CD14-positive monocyte (primary cell): ENCODE measurements around the gene ASS1. TPM values are rescaled to one million over a fixed set of nuclear protein-coding genes. Genes with fewer than 3 reads are reported as not detected.

Source experiments
- DNase-seq, 3 donors: peaks; one replicate each; pipeline ENCODE4 v3.0.0-alpha.2; 2011 to 2022
- H2AFZ ChIP-seq: 2 replicates; pipeline ENCODE4 v1.6.0; 2012; ENCODE audit warnings: mild to moderate bottlenecking, low read depth, low read length, inconsistent platforms; ENCODE audit not compliant: insufficient read depth, poor library complexity, severe bottlenecking
- H3K27ac ChIP-seq, 2 donors: 1 replicate in 1 of 2; 2 replicates in 1 of 2; pipeline ENCODE4 v1.5.1; 2012 to 2013; ENCODE audit warnings: low read length in 2 of 2, control low read depth in 1 of 2, inconsistent platforms in 1 of 2, low read depth in 1 of 2, mild to moderate bottlenecking in 1 of 2
- H3K27me3 ChIP-seq, 2 donors: one replicate each; pipeline versions ENCODE4 v1.6.0 to v1.6.1; 2011 to 2013; ENCODE audit warnings: low read length in 2 of 2; ENCODE audit not compliant: control insufficient read depth in 2 of 2, insufficient read depth in 2 of 2
- H3K36me3 ChIP-seq, 2 donors: replicated peaks in 1 of 2; 1 replicate in 1 of 2; 2 replicates in 1 of 2; pipeline versions ENCODE4 v1.5.1 to v1.6.1; 2012 to 2013; ENCODE audit warnings: low read length in 2 of 2, control low read depth in 1 of 2, inconsistent platforms in 1 of 2, mild to moderate bottlenecking in 1 of 2; ENCODE audit not compliant: insufficient read depth in 2 of 2, control insufficient read depth in 1 of 2
- H3K4me1 ChIP-seq, 2 donors: 1 replicate in 1 of 2; 2 replicates in 1 of 2; pipeline versions ENCODE4 v1.5.1 to v1.6.1; 2012 to 2013; ENCODE audit warnings: low read length in 2 of 2, control low read depth in 1 of 2, inconsistent platforms in 1 of 2, mild to moderate bottlenecking in 1 of 2, moderate library complexity in 1 of 2; ENCODE audit not compliant: insufficient read depth in 2 of 2, control insufficient read depth in 1 of 2
- H3K4me2 ChIP-seq: replicated peaks from 2 replicates; pipeline ENCODE3; 2012; ENCODE audit warnings: low read length, moderate library complexity, mild to moderate bottlenecking; ENCODE audit not compliant: poor library complexity, severe bottlenecking; ENCODE audit errors: extremely low read depth
- H3K4me3 ChIP-seq, 3 experiments: fragments of 200-600 bp in 1 of 3; sonication (generic) in 1 of 3; replicated peaks in 1 of 3; 1 replicate in 2 of 3; 2 replicates in 1 of 3; pipeline ENCODE4 v1.5.1; 2011 to 2013; ENCODE audit warnings: low read length in 3 of 3, mild to moderate bottlenecking in 3 of 3, control low read depth in 2 of 3, low read depth in 2 of 3, inconsistent platforms in 1 of 3, moderate library complexity in 1 of 3
- H3K79me2 ChIP-seq: 2 replicates; pipeline ENCODE4 v1.6.0; 2012; ENCODE audit warnings: mild to moderate bottlenecking, control low read depth, inconsistent platforms, low read length, moderate library complexity; ENCODE audit not compliant: insufficient read depth
- H3K9ac ChIP-seq: 2 replicates; pipeline ENCODE4 v1.6.0; 2017; ENCODE audit warnings: low read length, mild to moderate bottlenecking; ENCODE audit not compliant: insufficient read depth, poor library complexity, severe bottlenecking
- H3K9me3 ChIP-seq, 2 donors: replicated peaks in 1 of 2; 1 replicate in 1 of 2; 2 replicates in 1 of 2; pipeline versions ENCODE4 v1.5.1 to v1.6.1; 2012 to 2013; ENCODE audit warnings: low read length in 2 of 2, control low read depth in 1 of 2; ENCODE audit not compliant: control insufficient read depth in 1 of 2, insufficient read depth in 1 of 2
- H4K20me1 ChIP-seq: 2 replicates; pipeline ENCODE4 v1.6.0; 2012; ENCODE audit warnings: mild to moderate bottlenecking, low read length, control low read depth, moderate library complexity; ENCODE audit not compliant: insufficient read depth
- H3K27ac Mint-ChIP-seq, 7 donors: one replicate each; pipeline ENCODE4 v1.8.0; 2020; ENCODE audit warnings: mild to moderate bottlenecking in 7 of 7, mixed read lengths in 7 of 7, moderate library complexity in 6 of 7, inconsistent platforms in 2 of 7
- H3K27me3 Mint-ChIP-seq, 3 donors: one replicate each; pipeline ENCODE4 v1.8.0; 2021 to 2022; ENCODE audit warnings: low read depth in 3 of 3, mild to moderate bottlenecking in 3 of 3, mixed read lengths in 3 of 3, moderate library complexity in 3 of 3, inconsistent platforms in 1 of 3
- H3K36me3 Mint-ChIP-seq, 2 donors: one replicate each; pipeline ENCODE4 v1.8.0; 2020; ENCODE audit warnings: mixed read lengths in 2 of 2, inconsistent platforms in 1 of 2, mild to moderate bottlenecking in 1 of 2
- H3K4me1 Mint-ChIP-seq: one replicate; pipeline ENCODE4 v1.8.0; 2020; ENCODE audit warnings: mild to moderate bottlenecking, mixed read lengths
- H3K4me3 Mint-ChIP-seq, 2 donors: one replicate each; pipeline ENCODE4 v1.8.0; 2020; ENCODE audit warnings: mild to moderate bottlenecking in 2 of 2, mixed read lengths in 2 of 2, moderate library complexity in 1 of 2
- H3K9me3 Mint-ChIP-seq, 7 donors: one replicate each; pipeline ENCODE4 v1.8.0; 2020 to 2022; ENCODE audit warnings: mixed read lengths in 7 of 7, mild to moderate bottlenecking in 6 of 7, moderate library complexity in 6 of 7, inconsistent platforms in 2 of 7
- CTCF ChIP-seq: fragments of 200-600 bp; IDR thresholded peaks from one replicate; pipeline ENCODE4 v1.8.0; 2022; ENCODE audit warnings: antibody characterized with exemption, mild to moderate bottlenecking
- WGBS: methylation state at CpG from one replicate; pipeline ENCODE4 v1.1.5; 2013; ENCODE audit warnings: missing lambda C conversion rate; ENCODE audit not compliant: insufficient coverage; 5-methylcytosine and 5-hydroxymethylcytosine counted together
- intact Hi-C, 2 donors: fragments of 100-400 bp; cut with micrococcal nuclease; formaldehyde crosslinking; loops; one replicate each; pipeline versions ENCODE4 v1.15.0 to v1.15.1; 2023
- polyA minus RNA-seq: library from RNA; depleted of rRNA, polyadenylated mRNA; stranded (reverse); fragments of >200 nt; gene quantifications from 2 replicates; pipeline ENCODE4 v1.2.3, GENCODE V29; 2012
- polyA plus RNA-seq, 3 donors: library from polyadenylated mRNA; depleted of rRNA in 1 of 3; unstranded in 2 of 3; stranded (reverse) in 1 of 3; fragments of 300-500 nt in 2 of 3; fragments of >200 nt in 1 of 3; fragmentation: Illumina TruSeq in 2 of 3; gene quantifications; 1 replicate in 2 of 3; 2 replicates in 1 of 3; pipeline ENCODE4 v1.2.3, GENCODE V29; 2012 to 2021
- total RNA-seq, 12 experiments: library from RNA in 1 of 12; stranded (reverse) in 1 of 12; fragments of 120-200 nt in 1 of 12; gene quantifications; one replicate each; pipeline ENCODE4 v1.2.4 and lab custom pipeline; 2013 to 2026; ENCODE audit warnings: mixed read lengths in 6 of 12, inconsistent platforms in 1 of 12

Gene ASS1
- total RNA-seq (2013) = 0.12 TPM
- polyA plus RNA-seq (not detected), polyA minus RNA-seq (not detected in 2 replicates), total RNA-seq (lab: John Stamatoyannopoulos, UW) (0 to 5.0 (median 0.17) reads per million in 11 experiments)

- no peaks in the 10 kb centered on the region for H3K79me2 ChIP-seq
- Mint-ChIP-seq H3K27me3 (peaks cover 32 to 46% (median 41%) of the 10 kb centered on the region in 3 donors), H3K27ac (no peak within 1 kb of the TSS), H3K36me3 (no peaks in the 10 kb centered on the region), H3K4me1 (peaks cover 25% of the 10 kb centered on the region), H3K9me3 (peaks cover 4 to 27% (median 24%) of the 10 kb centered on the region in 7 donors), H3K4me3 (peak within 1 kb of the TSS; percentile 45 to 76)
- H3K27me3 ChIP-seq = peaks cover 14 to 25% of the 10 kb centered on the region in 2 donors
- H2AFZ ChIP-seq = peak within 1 kb of the TSS; percentile 56
- peak within 1 kb of the TSS; percentile 67 for H3K4me2 ChIP-seq
- H3K9ac ChIP-seq = peak within 1 kb of the TSS; percentile 21
- peaks cover 15 to 16% of the 10 kb centered on the region in 2 donors for H3K9me3 ChIP-seq
- H3K27ac ChIP-seq = no peak within 1 kb of the TSS
- H3K4me1 ChIP-seq = peaks cover 18 to 35% of the 10 kb centered on the region in 2 donors
- peak within 1 kb of the TSS in 2 of 3 experiments; percentile 22 to 59 for H3K4me3 ChIP-seq
- H3K36me3 ChIP-seq = no peaks in the 10 kb centered on the region
- no peak for TF ChIP-seq CTCF
- intact Hi-C loops = no loop called here
- under 1% methylated on average over 63 of the region's 66 CpGs for WGBS
- DNase-seq = no peak
- H4K20me1 ChIP-seq = no peaks in the 10 kb centered on the region
These were observed at the start of gene ASS1 for GRCh38 chr9:130444565-130445221. TSS of gene ASS1 (plus strand) at chr9:130444961. CDS start at chr9:130452229, 7,268 bp downstream.

GRCh38 chr9:130395810-130396435 is 48.8 kb upstream of the ASS1 start:
- no peak for DNase-seq
- H3K27ac Mint-ChIP-seq = no peak overlapping the region
- Histone ChIP-seq H3K9ac (no peak overlapping the region), H3K4me3 (no peak overlapping the region), H3K4me1 (no peaks in the 10 kb centered on the region), H2AFZ (no peak overlapping the region), H3K36me3 (no peaks in the 10 kb centered on the region), H4K20me1 (no peaks in the 10 kb centered on the region), H3K27ac (no peak overlapping the region), H3K4me2 (no peak overlapping the region), H3K27me3 (no peaks in the 10 kb centered on the region), H3K79me2 (no peaks in the 10 kb centered on the region), H3K9me3 (no peaks in the 10 kb centered on the region)
- no peaks in the 10 kb centered on the region for H3K36me3 Mint-ChIP-seq
- TF ChIP-seq CTCF = no peak
- 97% methylated on average over 15 of the region's 26 CpGs for WGBS
- H3K4me1 Mint-ChIP-seq = no peaks in the 10 kb centered on the region
- intact Hi-C loops = no loop called here
- H3K27me3 Mint-ChIP-seq = peaks cover 0 to 4% (median 2%) of the 10 kb centered on the region in 3 donors
- no peak overlapping the region for H3K4me3 Mint-ChIP-seq
- H3K9me3 Mint-ChIP-seq = peaks cover 0 to 2% (median 0%) of the 10 kb centered on the region in 7 donors
